ENCODE data around the gene ABCB6. TPM values are rescaled to one million over a fixed set of nuclear protein-coding genes. Genes with fewer than 3 reads are reported as not detected.

ABCB6 gene
- total and polyA plus RNA-seq, 2 of the 8 experiments (the other 6 are each of a cell fraction or from before 2014, with no cell fraction given): 44.9 to 50.6 TPM

GRCh38 chr2:219229305-219230058 is 10.7 kb upstream of the ABCB6 start, which contains the start of the genes ANKZF1 and ATG9A (continued):
- TF ChIP-seq ASH2L (IDR thresholded peaks at IDR 0.05; ENCODE audit: low read length): peak; percentile 48

All from H1 (cell line).